HCT116 (cell line): ENCODE data around the gene TMC1. TPM values are rescaled to one million over a fixed set of nuclear protein-coding genes. Genes with fewer than 3 reads are reported as not detected.

Experiments
- ATAC-seq: fragments of 200-7000 bp; cut with Tn5 transposase; 2 replicates; pipeline ENCODE4 v1.9.1; 2020; ENCODE audit warnings: mild to moderate bottlenecking, moderate library complexity
- BruUV-seq: library from RNA; stranded (reverse); fragments of 400-500 nt; replicated peaks from 2 replicates; lab custom pipeline; 2021; lab: Mats Ljungman, UMichigan
- CTCF ChIA-PET: fragments of 300-600 bp; sonication (Branson Sonifier 250); formaldehyde crosslinking; loops from one replicate; lab custom pipeline; 2021; ENCODE audit warnings: antibody characterized with exemption; lab: Charles Lee
- POLR2A ChIA-PET: fragments of 300-600, 350-600 bp; sonication (Branson Sonifier 250); formaldehyde crosslinking; loops from one replicate; lab custom pipeline; 2021; ENCODE audit warnings: antibody characterized with exemption; lab: Charles Lee
- RAD21 ChIA-PET, 2 experiments: fragments of 300-600 bp; sonication (Branson Sonifier 250); formaldehyde crosslinking; loops; one replicate each; lab custom pipeline; 2023; ENCODE audit warnings: low total read pairs in 2 of 2; ENCODE audit not compliant: uncharacterized antibody in 2 of 2, unreplicated experiment in 2 of 2, low non-redundant PET in 1 of 2; lab: Charles Lee
- DNase-seq: peaks from one replicate; pipeline ENCODE4 v3.0.0-alpha.2; 2010; ENCODE audit warnings: low read depth, low spot score
- H2AFZ ChIP-seq: fragments of 200-600 bp; shearing (Covaris generic), sonication (generic); 2 replicates; pipeline ENCODE4 v1.6.1; 2017; ENCODE audit warnings: low read depth, mixed run types, mixed read lengths, antibody characterized with exemption, low read length; ENCODE audit not compliant: poor library complexity, severe bottlenecking
- H3K27ac ChIP-seq: 2 replicates; pipeline ENCODE4 v1.5.1; 2012; ENCODE audit warnings: low read depth, low read length
- H3K27me3 ChIP-seq: fragments of 200-600 bp; sonication (generic); 2 replicates; pipeline ENCODE4 v1.6.1; 2016; ENCODE audit warnings: mixed run types, low read length, mixed read lengths; ENCODE audit not compliant: insufficient read depth
- H3K36me3 ChIP-seq, 2 experiments: fragments of 200-500 bp in 1 of 2; fragments of 200-600 bp in 1 of 2; sonication (Bioruptor generic) in 1 of 2; sonication (generic) in 1 of 2; 2 replicates each; pipeline versions ENCODE4 v1.5.1 to v1.6.1; 2014 to 2016; ENCODE audit warnings: low read length in 2 of 2, inconsistent platforms in 1 of 2, mixed read lengths in 1 of 2, mixed run types in 1 of 2; ENCODE audit not compliant: insufficient read depth in 2 of 2, control insufficient read depth in 1 of 2
- H3K4me1 ChIP-seq, 2 experiments: fragments of 200-600 bp in 1 of 2; sonication (generic) in 1 of 2; 2 replicates each; pipeline versions ENCODE4 v1.5.1 to v1.6.1; 2012 to 2017; ENCODE audit warnings: low read length in 2 of 2, inconsistent platforms in 1 of 2, mild to moderate bottlenecking in 1 of 2, mixed read lengths in 1 of 2, mixed run types in 1 of 2, moderate library complexity in 1 of 2; ENCODE audit not compliant: insufficient read depth in 2 of 2, control insufficient read depth in 1 of 2
- H3K4me2 ChIP-seq: fragments of 200-600 bp; sonication (generic); 2 replicates; pipeline ENCODE4 v1.6.1; 2017; ENCODE audit warnings: mixed run types, low read length, mixed read lengths
- H3K4me3 ChIP-seq, 2 experiments: fragments of 200-600 bp in 1 of 2; sonication (generic) in 1 of 2; replicated peaks in 1 of 2; 2 replicates each; pipeline ENCODE4 v1.5.1; 2011 to 2016; ENCODE audit warnings: low read length in 2 of 2, control low read depth in 1 of 2, low read depth in 1 of 2, mild to moderate bottlenecking in 1 of 2, mixed read lengths in 1 of 2, mixed run types in 1 of 2
- H3K79me2 ChIP-seq: fragments of 200-600 bp; sonication (generic); 2 replicates; pipeline ENCODE4 v1.6.1; 2017; ENCODE audit warnings: mild to moderate bottlenecking, mixed run types, low read length, moderate library complexity, mixed read lengths; ENCODE audit not compliant: insufficient read depth
- H3K9ac ChIP-seq: fragments of 200-600 bp; sonication (generic); 2 replicates; pipeline ENCODE4 v1.6.1; 2016; ENCODE audit warnings: low read length, mixed read lengths
- H3K9me2 ChIP-seq: fragments of 200-600 bp; sonication (generic), shearing (Covaris generic); 2 replicates; pipeline ENCODE4 v1.6.1; 2017; ENCODE audit warnings: mixed run types, mild to moderate bottlenecking, moderate library complexity; ENCODE audit not compliant: insufficient read depth
- H3K9me3 ChIP-seq, 2 experiments: fragments of 200-500 bp in 1 of 2; fragments of 200-600 bp in 1 of 2; sonication (Bioruptor generic) in 1 of 2; sonication (generic) in 1 of 2; 2 replicates each; pipeline ENCODE4 v1.6.1; 2014 to 2017; ENCODE audit warnings: low read length in 2 of 2, mixed read lengths in 2 of 2, inconsistent platforms in 1 of 2, low read depth in 1 of 2, mild to moderate bottlenecking in 1 of 2, mixed run types in 1 of 2, moderate library complexity in 1 of 2; ENCODE audit not compliant: control insufficient read depth in 1 of 2, insufficient read depth in 1 of 2
- H4K20me1 ChIP-seq: fragments of 200-600 bp; sonication (generic), shearing (Covaris generic); 2 replicates; pipeline ENCODE4 v1.6.1; 2017; ENCODE audit warnings: mixed run types, mild to moderate bottlenecking, moderate library complexity; ENCODE audit not compliant: insufficient read depth
- ATF3 ChIP-seq: IDR thresholded peaks from 2 replicates; pipeline ENCODE4 v1.6.1; 2012
- CBX3 ChIP-seq: IDR thresholded peaks from 2 replicates; pipeline ENCODE4 v1.6.1; 2012; ENCODE audit warnings: low read depth
- CEBPB ChIP-seq: IDR thresholded peaks from 2 replicates; pipeline ENCODE4 v1.6.1; 2012; ENCODE audit warnings: low read depth
- CTCF ChIP-seq, 3 experiments: fragments of 200-600 bp in 1 of 3; sonication (generic) in 1 of 3; IDR thresholded peaks in 2 of 3; conservative IDR thresholded peaks in 1 of 3; 2 replicates each; pipeline ENCODE4 v1.5.1; 2012 to 2017; ENCODE audit warnings: low read depth in 2 of 3, low read length in 2 of 3, antibody characterized with exemption in 1 of 3, borderline replicate concordance in 1 of 3, control low read depth in 1 of 3, mild to moderate bottlenecking in 1 of 3, mixed read lengths in 1 of 3, mixed run types in 1 of 3, moderate library complexity in 1 of 3; ENCODE audit not compliant: insufficient read depth in 1 of 3
- EGR1 ChIP-seq: IDR thresholded peaks from 2 replicates; pipeline ENCODE4 v1.6.1; 2012; ENCODE audit warnings: low read depth
- ELF1 ChIP-seq: IDR thresholded peaks from 2 replicates; pipeline ENCODE4 v1.6.1; 2012; ENCODE audit warnings: low read depth, borderline replicate concordance
- EZH2 ChIP-seq: fragments of 200-600 bp; sonication (generic); IDR thresholded peaks from 2 replicates; pipeline ENCODE4 v1.6.1; 2017; ENCODE audit warnings: antibody characterized with exemption, mixed run types
- EZH2phosphoT487 ChIP-seq: fragments of 200-600 bp; IDR thresholded peaks from 2 replicates; pipeline ENCODE4 v1.6.1; 2018; ENCODE audit warnings: antibody characterized with exemption, borderline replicate concordance
- FOSL1 ChIP-seq: IDR thresholded peaks from 2 replicates; pipeline ENCODE4 v1.6.1; 2012; ENCODE audit warnings: low read depth
- JUND ChIP-seq: IDR thresholded peaks from 2 replicates; pipeline ENCODE4 v1.6.1; 2012
- POLR2A ChIP-seq: IDR thresholded peaks from 2 replicates; pipeline ENCODE4 v1.7.0; 2011; ENCODE audit warnings: borderline replicate concordance; ENCODE audit not compliant: insufficient read depth, insufficient read length; ENCODE audit errors: extremely low read depth
- POLR2AphosphoS5 ChIP-seq: IDR thresholded peaks from 2 replicates; pipeline ENCODE4 v1.6.1; 2011; ENCODE audit warnings: mild to moderate bottlenecking, low read depth, low read length, moderate library complexity
- RAD21 ChIP-seq: IDR thresholded peaks from 2 replicates; pipeline ENCODE4 v1.6.1; 2012; ENCODE audit warnings: low read depth, mild to moderate bottlenecking
- REST ChIP-seq: IDR thresholded peaks from 2 replicates; pipeline ENCODE4 v1.6.1; 2012; ENCODE audit warnings: low read depth
- SIN3A ChIP-seq: IDR thresholded peaks from 2 replicates; pipeline ENCODE4 v1.6.1; 2012; ENCODE audit warnings: low read depth
- SP1 ChIP-seq: IDR thresholded peaks from 2 replicates; pipeline ENCODE4 v1.6.1; 2012; ENCODE audit warnings: low read depth
- TCF7L2 ChIP-seq: IDR thresholded peaks from 2 replicates; pipeline ENCODE4 v1.7.0; 2011; ENCODE audit warnings: borderline replicate concordance, inconsistent platforms; ENCODE audit not compliant: insufficient read depth, insufficient read length; ENCODE audit errors: extremely low read depth
- YY1 ChIP-seq: IDR thresholded peaks from 2 replicates; pipeline ENCODE4 v1.6.1; 2011; ENCODE audit warnings: low read length, low read depth, moderate library complexity, mild to moderate bottlenecking; ENCODE audit not compliant: insufficient replicate concordance; ENCODE audit errors: extremely low read depth
- ZNF274 ChIP-seq: fragments of 200-500 bp; sonication (Bioruptor generic); IDR thresholded peaks from 2 replicates; pipeline ENCODE4 v1.6.1; 2014; ENCODE audit warnings: mild to moderate bottlenecking, low read depth, low read length, inconsistent platforms
- intact Hi-C: fragments of 100-400 bp; cut with micrococcal nuclease; formaldehyde crosslinking; loops from 2 replicates; pipeline ENCODE4 v1.10.0; 2022
- total RNA-seq: library from RNA; stranded (reverse); gene quantifications from one replicate; pipeline ENCODE4 v1.2.1, GENCODE V29; 2021; ENCODE audit not compliant: unreplicated experiment

Gene TMC1
- total RNA-seq, 1 experiment from 2014 or later, result 0.57 TPM

- no TSS peak for BruUV-seq
- H3K4me1 ChIP-seq, result peaks cover 0 to 5% of the 10 kb centered on the region in 2 experiments; a peak in 1 of 4 replicates
- ATAC-seq, result no peak
- intact Hi-C loops, result no loop called here
- no peaks in the 10 kb centered on the region for H3K9me3 ChIP-seq
- CTCF ChIA-PET, result no interaction called here
- no peaks in the 10 kb centered on the region for H3K79me2 ChIP-seq
- no peak overlapping the region for H3K4me2 ChIP-seq
- POLR2A ChIA-PET, result no interaction called here
- RAD21 ChIA-PET, result no interaction called here
- H3K4me3 ChIP-seq, result no peak overlapping the region
- H2AFZ ChIP-seq, result no peak overlapping the region
- H3K9ac ChIP-seq, result no peak overlapping the region
- H4K20me1 ChIP-seq, result no peaks in the 10 kb centered on the region
- H3K9me2 ChIP-seq, result no peaks in the 10 kb centered on the region
- no peaks in the 10 kb centered on the region for H3K27me3 ChIP-seq
- no peaks in the 10 kb centered on the region for H3K36me3 ChIP-seq
- TF ChIP-seq ELF1, result no peak
- no peak for TF ChIP-seq YY1
- TF ChIP-seq POLR2AphosphoS5, result no peak
- no peak for TF ChIP-seq FOSL1
- no peak for TF ChIP-seq ZNF274
- no peak for TF ChIP-seq TCF7L2
- no peak for TF ChIP-seq POLR2A
- TF ChIP-seq EZH2, result no peak
- TF ChIP-seq RAD21, result no peak
- TF ChIP-seq CBX3, result no peak
- TF ChIP-seq CEBPB, result no peak
- no peak for TF ChIP-seq JUND
- no peak for TF ChIP-seq SP1
- TF ChIP-seq CTCF (IDR thresholded peaks at IDR 0.05 in 2 of 3, conservative IDR thresholded peaks at IDR 0.05 in 1 of 3; ENCODE audit: borderline replicate concordance in 1 of 3, insufficient read depth in 1 of 3, low read depth in 2 of 3, low read length in 2 of 3), result no peak
- no peak for TF ChIP-seq EZH2phosphoT487
- TF ChIP-seq REST, result no peak
- no peak for TF ChIP-seq ATF3
- TF ChIP-seq EGR1, result no peak
- TF ChIP-seq SIN3A, result no peak
- TF ChIP-seq, all 23 proteins: peak for 0
- no peak for DNase-seq
- H3K27ac ChIP-seq, result no peak overlapping the region
Observed at GRCh38 chr9:72751541-72751940, 230.1 kb downstream of the TMC1 start.
